ENCODE data around the gene GTPBP6.
A peak's percentile ranks its signal among the peaks of the same experiment; 100 is the strongest.

GTPBP6 gene, protein sequence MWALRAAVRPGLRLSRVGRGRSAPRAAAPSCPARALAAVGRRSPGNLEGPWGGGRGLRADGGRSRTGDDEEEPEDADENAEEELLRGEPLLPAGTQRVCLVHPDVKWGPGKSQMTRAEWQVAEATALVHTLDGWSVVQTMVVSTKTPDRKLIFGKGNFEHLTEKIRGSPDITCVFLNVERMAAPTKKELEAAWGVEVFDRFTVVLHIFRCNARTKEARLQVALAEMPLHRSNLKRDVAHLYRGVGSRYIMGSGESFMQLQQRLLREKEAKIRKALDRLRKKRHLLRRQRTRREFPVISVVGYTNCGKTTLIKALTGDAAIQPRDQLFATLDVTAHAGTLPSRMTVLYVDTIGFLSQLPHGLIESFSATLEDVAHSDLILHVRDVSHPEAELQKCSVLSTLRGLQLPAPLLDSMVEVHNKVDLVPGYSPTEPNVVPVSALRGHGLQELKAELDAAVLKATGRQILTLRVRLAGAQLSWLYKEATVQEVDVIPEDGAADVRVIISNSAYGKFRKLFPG

DNA sequence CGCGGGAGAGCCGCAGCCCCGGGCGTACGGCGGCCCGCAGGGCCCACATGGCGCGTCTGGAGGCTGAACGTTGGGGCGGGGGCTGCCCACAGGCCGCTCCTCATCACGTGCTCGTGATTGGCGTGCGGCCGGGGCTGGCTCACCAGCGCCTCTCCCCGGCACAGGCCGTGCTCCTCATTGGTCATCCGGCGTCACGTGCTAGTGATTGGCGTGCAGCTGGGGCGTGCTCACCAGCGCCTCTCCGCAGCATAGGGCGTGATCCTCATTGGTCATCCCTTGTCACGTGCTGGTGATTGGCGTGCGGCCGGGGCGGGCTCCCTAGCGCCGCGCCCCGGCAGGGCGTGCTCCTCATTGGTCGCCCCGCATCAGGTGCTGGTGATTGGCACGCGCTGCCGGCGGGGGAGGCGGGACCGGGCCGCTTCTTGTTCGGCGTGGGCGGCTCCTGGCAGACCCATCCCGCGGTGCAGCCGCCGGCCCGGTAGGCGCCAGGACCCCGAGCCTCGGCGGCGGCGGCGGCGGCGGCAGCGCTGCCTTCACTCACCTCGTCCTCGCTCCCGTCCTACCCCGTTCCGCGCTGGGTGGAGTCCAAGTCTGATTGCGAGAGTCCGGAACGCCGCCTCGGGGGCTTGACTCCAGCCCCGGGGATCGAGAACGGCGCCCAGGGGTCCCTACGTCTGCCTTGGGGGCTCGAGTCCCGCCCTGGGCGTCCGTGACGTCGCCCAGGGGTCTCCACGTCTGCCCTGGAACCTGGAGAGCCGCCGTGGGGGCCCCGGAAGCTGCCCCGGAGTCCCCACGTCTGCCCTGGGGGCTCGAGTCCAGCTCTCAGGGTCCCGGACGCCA, at the start of gene GTPBP6:
Gene GTPBP6 (minus strand): TSS at position 58 of the 840 bp plus-strand sequence. CDS start 9 bp downstream, at position 49.
- peak; percentile 100 for DNase-seq (ENCODE audit: low read depth, low spot score)

DNA sequence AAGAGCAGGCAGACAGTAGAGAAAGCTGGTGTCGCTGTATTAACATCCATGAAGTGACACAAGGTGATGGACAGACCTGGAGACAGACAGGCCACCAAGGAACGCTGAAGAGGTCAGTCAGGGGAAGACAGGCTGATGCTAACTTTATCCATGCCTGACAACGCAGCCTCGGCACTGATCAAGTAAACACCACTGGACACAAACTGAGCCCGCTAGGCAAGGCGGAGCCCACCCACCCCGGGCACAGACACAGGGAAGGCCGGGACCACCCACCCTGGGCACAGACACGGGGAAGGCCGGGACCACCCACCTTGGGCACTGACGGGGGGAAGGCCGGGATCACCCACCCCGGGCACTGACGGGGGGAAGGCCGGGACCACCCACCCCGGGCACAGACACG, 49.3 kb upstream of the GTPBP6 start:
- no peak for DNase-seq (ENCODE audit: low read depth, low spot score)

DNA sequence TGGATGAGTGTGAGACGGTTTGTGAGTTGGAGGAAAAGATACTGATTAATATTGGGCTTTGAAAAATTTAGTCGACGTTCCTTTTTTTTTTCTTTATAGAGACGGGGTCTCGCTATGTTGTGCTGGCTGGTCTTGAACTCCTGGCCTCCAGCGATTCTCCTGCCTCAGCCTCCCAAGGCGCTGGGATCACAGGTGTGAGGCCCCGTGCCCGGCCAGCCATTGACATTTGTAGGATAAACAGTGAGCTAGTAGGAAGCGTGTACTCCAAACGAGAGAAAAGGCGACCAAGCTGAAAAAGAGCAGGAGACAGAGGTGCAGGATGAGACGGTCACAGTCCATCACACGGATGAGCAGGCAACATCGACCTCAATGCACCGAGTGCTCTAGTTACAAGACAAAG, 48.8 kb upstream of the GTPBP6 start:
- DNase-seq (ENCODE audit: low read depth, low spot score): no peak

DNA sequence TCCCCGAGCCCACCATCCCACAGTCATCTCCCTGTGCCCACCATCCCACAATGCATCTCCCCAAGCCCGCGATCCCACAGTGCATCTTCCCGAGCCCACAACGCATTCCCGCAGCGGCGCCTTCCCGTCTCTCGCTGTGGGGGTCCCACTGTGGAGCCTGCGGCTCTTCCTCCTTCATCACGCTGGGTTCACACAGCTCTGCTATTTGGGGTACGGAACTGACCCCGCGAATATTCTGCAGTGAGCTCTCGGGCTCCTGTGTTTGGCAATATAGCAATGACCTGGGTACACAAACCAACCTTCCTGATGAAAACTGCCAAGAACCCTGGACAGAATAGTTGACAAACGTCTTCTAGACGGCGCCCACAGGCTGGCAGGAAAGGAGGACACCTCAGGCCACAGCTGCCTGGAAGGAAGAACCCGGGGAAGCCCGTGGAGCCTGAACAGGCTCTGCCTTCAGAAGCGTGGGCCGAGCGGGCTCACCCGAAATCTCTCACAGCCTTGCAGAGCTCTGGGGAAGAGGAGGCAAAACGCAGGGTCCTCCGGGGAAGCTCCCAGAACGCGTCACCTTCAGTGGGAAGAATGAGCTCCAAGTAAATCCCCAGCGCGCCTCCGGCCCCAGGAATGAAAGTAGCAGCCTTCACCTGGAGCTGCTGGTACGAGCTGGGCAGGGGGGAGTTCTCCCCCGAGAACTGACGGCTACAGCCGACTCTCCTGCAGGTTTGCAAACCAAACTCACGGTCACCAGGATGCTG, 45.2 kb upstream of the GTPBP6 start:
- DNase-seq (ENCODE audit: low read depth, low spot score): no peak

DNA sequence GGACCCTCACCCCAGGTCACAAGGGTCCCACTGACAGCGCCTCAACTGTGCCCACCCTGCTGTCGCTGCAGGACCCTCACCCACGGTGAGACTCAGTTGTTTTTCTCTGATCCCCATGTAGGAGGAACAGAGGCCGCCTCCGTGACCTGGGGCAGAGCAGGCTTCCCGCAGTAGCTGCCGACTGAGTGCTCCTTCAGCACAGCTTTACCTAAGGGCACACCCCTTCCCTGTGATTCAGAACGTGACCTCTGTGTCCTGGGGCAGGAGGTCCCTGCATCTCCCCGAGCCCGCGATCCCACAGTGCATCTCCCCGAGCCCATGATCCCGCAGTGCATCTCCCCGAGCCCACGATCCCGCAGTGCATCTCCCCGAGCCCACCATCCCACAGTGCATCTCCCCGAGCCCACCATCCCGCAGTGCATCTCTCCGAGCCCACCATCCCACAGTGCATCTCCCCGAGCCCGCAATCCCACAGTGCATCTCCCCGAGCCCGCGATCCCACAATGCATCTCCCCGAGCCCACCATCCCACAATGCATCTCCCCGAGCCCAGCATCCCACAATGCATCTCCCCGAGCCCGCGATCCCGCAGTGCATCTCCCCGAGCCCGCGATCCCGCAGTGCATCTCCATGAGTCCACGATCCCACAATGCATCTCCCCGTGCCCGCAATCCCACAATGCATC, 44.5 kb upstream of the GTPBP6 start:
- DNase-seq (ENCODE audit: low read depth, low spot score): no peak

DNA sequence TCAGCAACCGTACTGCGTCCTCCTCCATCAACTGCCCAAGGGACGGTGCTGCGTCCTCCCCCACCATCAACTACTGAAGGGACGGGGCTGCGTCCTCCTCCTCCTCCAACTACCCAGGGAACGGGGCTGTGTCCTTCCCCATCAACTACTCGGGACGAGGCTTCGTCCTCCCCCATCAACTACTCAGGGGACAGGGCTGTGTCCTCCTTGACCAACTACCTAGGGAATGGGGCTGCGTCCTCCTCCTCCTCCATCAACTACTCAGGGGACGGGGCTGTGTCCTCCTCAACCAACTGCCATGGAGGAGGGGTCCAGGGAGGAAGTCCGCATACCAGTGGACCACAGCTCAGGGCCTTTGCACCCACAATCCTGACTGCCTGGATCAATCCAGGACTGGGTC, 43.8 kb upstream of the GTPBP6 start:
- no peak for DNase-seq (ENCODE audit: low read depth, low spot score)

DNA sequence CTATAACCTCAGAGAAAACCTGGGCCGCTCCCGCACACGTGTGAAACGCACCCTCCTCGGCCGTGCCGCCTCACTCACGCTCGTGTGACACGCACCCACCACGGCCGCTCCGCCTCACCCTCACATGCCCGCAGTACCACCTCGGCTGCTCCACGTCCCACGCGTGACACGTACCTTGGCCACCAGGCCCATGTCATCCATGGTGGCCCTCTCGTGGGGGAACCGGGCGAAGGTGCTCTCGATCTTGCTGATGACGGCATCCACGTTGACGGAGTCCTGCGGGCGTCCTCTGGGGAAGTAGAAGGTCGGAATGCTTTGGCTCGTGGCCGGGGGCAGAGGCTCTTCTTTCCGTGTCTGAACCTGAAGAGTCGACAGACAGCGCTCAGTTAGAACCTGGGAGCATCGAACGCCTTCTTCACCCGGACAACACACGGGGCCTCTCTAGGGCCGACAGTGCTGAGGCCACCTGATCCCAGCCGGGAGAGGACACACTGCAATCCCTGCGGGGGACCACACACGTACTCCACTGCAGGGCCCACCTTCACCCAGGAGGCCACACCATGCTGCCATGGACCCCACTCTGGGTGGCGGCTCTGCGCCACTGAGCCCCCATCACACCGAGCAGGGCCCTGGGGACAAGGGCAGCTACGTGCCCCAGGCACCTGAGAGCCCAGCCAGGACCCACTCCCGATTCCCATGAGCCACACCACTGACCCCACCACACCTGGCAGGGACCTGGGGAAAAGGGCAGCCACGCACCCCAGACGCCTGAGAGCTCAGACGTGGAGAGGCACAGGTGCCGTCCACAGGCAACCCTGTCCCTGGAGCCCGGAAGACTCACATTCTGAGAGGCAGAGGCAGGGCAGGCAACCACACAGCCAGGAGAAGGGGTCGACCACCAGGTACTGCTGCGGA, 42.9 kb upstream of the GTPBP6 start:
- no peak for DNase-seq (ENCODE audit: low read depth, low spot score)

DNA sequence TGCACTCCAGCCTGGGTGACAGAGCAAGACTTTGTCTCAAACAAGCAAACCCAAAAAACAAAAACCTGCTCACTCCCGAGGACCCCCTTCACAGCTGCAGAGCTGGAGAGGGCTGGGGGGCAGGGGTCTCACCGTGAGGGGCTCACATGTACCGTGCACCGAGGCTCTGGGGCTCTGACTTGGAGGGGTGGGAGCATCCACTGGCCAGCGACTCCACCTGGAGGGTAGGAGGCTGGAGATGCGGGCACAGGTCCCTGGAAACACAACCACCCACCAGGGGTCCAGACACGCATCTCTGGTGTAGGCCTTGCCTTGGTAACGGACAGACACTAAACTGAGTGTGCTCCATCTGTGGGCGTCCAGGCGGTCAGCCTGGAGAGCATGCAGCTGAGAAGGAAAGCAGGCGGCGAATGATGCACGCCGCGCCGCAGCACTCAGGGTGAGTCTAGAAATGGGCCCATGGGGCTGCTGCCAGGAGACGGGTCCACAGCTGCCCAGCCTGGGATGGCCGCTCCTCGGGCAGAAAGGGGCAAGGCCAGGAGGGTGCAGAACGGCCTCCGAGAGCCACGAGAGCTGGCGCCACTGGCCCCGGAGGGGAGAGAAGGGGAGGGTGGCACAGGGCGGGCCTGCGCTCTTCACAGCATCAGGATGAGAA, 42.0 kb upstream of the GTPBP6 start:
- DNase-seq (ENCODE audit: low read depth, low spot score): no peak

DNA sequence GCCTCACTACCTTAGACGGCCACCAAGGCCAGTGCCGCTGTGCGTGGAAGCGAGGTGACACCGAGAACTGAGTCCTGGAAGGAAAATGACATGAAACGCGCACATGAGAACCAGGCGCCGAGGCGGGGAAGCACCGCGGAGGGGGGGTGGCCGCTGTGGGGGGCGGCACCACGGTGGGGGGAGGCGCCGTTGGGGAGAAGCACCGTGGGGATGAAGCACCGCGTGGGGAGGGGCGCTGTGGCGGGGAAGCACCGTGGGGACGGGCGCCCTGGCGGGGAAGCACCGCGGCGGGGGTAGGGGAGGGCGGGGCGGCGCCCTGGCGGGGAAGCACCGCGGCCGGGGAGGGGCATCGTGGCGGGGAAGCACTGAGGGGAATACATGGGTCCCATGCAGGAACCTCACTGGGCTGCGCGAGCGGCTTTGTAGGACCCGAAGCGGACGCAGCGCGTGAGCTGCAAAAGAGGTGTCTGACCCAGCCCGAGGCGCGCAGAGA, 40.1 kb upstream of the GTPBP6 start:
- DNase-seq (ENCODE audit: low read depth, low spot score): no peak

DNA sequence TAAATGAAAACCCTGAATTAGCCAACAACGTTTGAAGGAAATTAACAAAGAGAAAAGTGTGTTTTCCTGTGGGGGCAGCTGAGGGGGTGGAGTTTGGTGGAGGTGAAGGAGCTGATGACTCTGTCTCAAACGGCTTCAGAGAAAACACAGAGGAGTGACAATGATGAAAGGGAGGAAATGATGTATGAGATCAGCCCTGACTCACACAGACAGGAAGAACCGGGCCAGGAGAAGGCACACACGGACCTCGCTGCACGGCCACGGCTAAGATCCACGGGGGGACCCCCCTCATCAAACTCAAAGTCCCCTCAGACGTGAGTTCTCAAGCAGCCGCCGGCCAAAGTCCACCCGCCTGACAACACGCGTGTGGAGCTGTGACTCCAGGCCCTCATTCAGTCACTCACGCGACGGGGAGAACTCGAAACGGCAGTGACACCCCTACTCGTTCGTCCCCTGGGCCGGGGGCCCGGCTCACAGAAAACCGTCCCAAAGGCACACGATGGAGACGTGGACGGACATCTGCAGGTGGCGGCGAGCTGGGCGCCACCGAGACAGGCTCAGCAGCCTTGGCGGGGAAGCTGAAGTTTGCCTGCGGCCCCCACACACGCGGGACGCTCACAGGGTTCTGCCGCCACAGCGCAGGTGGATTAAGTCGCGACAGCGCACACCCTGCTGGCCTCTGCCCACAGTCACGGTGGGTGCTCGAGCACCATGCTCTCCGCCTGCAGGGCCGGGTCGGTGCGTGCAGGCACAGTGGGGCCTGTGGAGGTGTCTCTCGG, 39.3 kb upstream of the GTPBP6 start:
- no peak for DNase-seq (ENCODE audit: low read depth, low spot score)

DNA sequence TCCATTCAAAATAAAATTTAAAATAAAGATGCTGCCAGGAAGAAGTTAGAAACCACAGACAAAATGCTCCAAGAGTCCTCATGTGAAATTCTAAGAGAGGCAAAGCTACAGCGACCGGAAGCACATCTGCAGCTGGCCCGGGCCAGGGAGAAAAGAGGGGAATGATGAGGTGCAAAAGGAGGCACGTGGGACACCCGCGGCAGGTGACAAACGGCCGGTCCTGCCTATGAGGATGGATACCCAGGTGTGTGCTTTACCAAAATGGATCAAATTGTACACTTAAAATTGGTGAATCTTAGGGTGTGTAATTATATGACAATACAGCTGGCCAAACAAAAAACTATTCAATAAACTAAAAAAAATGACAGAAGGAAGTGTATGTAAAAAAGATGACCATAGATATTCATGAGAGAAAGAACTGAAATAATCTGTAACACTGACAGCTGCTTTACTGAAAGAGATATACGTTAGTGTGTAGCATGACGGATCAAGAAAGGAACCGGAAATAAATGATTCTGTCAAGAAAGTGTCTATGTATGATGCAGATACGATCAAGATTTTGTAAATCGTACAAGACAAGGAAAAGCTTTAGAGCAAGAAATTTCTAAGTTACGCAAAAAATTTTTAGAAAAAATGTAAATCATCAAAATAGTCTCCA, 38.6 kb upstream of the GTPBP6 start:
- no peak for DNase-seq (ENCODE audit: low read depth, low spot score)

DNA sequence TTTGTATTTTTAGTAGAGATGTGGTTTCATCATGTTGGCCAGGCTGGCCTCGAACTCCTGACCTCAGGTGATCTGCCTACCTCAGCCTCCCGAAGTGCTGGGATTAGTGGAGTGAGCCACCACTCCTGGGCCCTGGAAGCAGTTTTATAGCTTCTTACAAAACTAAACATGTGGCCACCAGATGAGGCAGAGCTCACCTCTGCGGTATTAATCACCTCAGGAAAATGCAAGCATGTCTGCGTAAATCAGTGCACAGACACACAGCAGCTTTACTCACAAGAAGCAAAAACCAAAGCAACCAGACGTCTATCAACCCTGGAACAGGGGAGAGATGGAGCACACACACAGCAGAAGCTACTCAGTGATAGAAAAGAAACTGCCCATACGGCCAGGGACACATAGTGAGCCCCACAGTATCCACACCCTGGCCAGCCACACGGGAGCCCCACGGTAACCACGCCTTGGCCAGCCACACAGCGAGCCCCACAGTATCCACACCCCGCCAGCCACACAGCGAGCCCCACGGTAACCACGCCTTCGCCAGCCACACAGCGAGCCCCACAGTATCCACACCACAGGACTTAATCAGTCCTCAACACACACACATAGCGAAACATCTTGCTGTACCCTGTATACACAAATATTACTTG, 37.9 kb upstream of the GTPBP6 start:
- DNase-seq (ENCODE audit: low read depth, low spot score): no peak

DNA sequence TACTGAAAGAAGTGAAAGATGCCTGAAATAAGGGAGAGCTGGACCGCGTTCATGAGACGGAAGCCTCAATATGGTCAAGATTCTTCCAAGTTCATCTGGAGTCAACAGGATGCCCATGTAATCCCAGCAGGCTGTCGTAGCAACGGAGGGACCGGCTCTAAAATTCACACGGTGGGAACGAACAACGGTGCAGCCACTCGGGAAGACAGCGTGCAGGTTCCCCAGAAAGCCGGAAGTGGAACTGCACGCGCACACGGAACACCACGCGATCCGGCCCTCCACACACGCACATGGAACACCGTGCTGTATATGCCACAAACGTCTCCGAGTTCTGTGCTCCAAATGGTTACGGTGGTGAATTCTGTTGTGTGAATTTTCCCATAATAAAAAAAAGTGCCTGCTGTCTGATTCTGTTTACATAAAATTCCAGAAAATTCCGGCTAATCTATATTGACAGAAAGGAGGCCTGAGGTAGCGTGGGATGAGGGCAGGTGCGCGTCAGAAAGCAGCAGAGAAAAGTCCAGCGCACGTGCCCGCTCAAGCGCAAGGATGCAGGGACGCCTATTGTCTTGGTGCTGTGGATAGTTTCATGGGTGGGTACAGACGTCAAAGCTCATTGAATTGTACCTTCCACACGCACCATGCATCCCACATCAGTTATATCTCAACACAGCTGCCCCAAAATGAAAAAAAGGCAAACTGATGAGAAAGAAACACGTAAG, 36.9 kb upstream of the GTPBP6 start:
- no peak for DNase-seq (ENCODE audit: low read depth, low spot score)

DNA sequence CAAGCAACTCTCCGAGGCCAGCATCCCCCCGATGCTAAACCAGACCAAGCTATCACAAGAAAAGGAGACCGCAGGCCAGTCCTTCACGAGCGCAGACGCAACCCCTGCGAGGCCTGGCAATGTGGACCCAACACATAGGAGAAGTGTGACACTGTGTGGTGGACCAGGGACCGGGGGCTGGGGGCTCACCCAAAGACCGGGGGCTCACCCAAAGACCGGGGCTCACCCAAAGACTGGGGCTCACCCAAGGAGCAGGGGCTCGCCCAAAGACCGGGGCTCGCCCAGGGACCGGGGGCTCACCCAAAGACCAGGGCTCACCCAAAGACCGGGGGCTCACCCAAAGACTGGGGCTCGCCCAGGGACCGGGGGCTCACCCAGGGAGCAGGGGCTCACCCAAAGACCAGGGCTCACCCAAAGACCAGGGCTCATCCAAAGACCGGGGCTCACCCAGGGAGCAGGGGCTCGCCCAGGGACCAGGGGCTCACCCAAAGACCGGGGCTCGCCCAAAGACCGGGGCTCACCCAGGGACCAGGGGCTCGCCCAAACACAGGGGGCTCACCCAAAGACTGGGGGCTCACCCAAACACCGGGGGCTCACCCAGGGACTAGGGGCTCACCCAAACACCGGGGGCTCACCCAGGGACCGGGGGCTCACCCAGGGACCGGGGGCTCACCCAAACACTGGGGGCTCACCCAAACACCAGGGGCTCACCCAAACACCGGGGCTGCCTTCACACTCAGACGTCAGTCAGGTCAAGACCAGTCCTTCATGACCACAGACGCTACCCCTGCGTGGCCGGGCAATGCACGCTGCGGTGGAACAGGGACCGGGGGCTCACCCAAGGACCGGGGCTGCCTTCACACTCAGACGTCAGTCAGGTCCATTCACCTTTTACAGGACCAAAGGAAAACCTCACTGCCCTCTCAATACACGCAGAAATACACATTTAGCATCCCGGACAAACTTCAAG, 35.3 kb upstream of the GTPBP6 start:
- DNase-seq (ENCODE audit: low read depth, low spot score): no peak

DNA sequence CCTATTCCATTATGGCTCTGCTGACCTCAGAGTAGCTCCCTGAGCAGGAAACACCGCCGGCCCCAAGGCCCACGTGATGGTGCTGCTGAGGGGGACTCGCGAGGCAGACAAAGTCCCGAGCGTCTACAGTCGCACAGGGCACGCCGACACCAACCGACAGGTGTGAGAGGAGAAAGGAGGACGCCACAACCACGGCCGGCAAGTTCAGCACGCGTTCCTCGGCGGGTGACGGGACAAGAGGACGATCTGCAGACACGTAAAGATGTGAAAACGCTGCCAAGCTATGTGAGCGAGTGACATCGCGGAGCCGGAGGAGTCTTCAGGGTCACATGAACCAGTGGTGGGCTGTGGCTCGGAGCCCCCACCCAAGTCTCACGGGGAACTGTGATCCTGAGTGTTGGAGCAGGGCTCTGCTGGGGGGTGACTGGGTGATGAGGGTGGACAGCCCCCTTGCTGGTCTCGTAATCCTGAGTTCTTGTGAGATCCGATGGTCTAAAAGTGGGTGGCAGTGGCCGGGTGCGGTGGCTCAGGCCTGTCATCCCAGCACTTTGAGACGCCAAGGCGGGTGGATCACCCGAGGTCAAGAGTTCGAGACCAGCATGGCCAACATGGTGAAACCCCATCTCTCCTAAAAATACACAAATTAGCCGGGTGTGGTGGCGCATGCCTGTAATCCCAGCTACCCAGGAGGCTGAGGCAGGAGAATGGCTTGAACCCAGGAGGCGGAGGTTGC, 34.2 kb upstream of the GTPBP6 start:
- DNase-seq (ENCODE audit: low read depth, low spot score): no peak

Measured in smooth muscle cell of the brain vasculature (primary cell).